ENCODE data around the gene SHLD1. TPM values are rescaled to one million over a fixed set of nuclear protein-coding genes. Genes with fewer than 3 reads are reported as not detected.
"Not testable (repeated sequence)": the region's sequence is repeated elsewhere in the genome, so short reads cannot be mapped to it uniquely, and the experiment has no call there.

Gene SHLD1
- total RNA-seq = 1 to 10 TPM; 9.2 to 9.4 TPM
- total RNA-seq = 6.0 to 9.0 reads per million in 2 donors

GRCh38 chr20:5749952-5750779, at the start of gene SHLD1:
SHLD1 (plus strand) TSS chr20:5750401; CDS start chr20:5772866, 22,465 bp downstream.
- H3K4me3 Mint-ChIP-seq = peak within 1 kb of the TSS; percentile 92
- H3K27ac Mint-ChIP-seq = peak within 1 kb of the TSS; percentile 90
- no peaks in the 10 kb centered on the region for H3K9me3 ChIP-seq (ENCODE audit: control insufficient read depth, low read length, poor library complexity, severe bottlenecking)
- H3K27me3 Mint-ChIP-seq = no peaks in the 10 kb centered on the region
- peaks cover 3% of the 10 kb centered on the region for H3K36me3 Mint-ChIP-seq (ENCODE audit: low read depth)
- H3K4me1 Mint-ChIP-seq = peaks cover 14% of the 10 kb centered on the region
- DNase-seq (peak; percentile 47 to 68 (median 48)), ATAC-seq (peak; percentile 96)

GRCh38 chr20:5702339-5702738, 47.9 kb upstream of the SHLD1 start:
- H3K4me1 Mint-ChIP-seq = not testable (repeated sequence)

GRCh38 chr20:5703681-5704101, 46.5 kb upstream of the SHLD1 start:
- H3K36me3 Mint-ChIP-seq (ENCODE audit: low read depth) = no peaks in the 10 kb centered on the region
- no peak overlapping the region for H3K27ac Mint-ChIP-seq
- H3K9me3 ChIP-seq (ENCODE audit: control insufficient read depth, low read length, poor library complexity, severe bottlenecking) = no peaks in the 10 kb centered on the region
- H3K4me1 Mint-ChIP-seq = peaks cover 5% of the 10 kb centered on the region
- DNase-seq (no peak), ATAC-seq (no peak)
- no peak overlapping the region for H3K4me3 Mint-ChIP-seq
- no peaks in the 10 kb centered on the region for H3K27me3 Mint-ChIP-seq

More at GRCh38 chr20:5702339-5702738, 47.9 kb upstream of the SHLD1 start:
- not testable (repeated sequence) for ATAC-seq; H3K27me3 Mint-ChIP-seq; H3K9me3 ChIP-seq (ENCODE audit: control insufficient read depth, low read length, poor library complexity, severe bottlenecking); H3K4me3 Mint-ChIP-seq; DNase-seq; H3K27ac Mint-ChIP-seq; H3K36me3 Mint-ChIP-seq (ENCODE audit: low read depth)

GRCh38 chr20:5705827-5706226, 44.4 kb upstream of the SHLD1 start:
- no peaks in the 10 kb centered on the region for H3K9me3 ChIP-seq (ENCODE audit: control insufficient read depth, low read length, poor library complexity, severe bottlenecking)
- Mint-ChIP-seq H3K27me3 (no peaks in the 10 kb centered on the region), H3K4me3 (no peak overlapping the region), H3K27ac (peak overlapping the region; percentile 66), H3K36me3 (ENCODE audit: low read depth) (no peaks in the 10 kb centered on the region), H3K4me1 (peaks cover 5% of the 10 kb centered on the region)
- ATAC-seq (no peak), DNase-seq (no peak)

- no peak for ATAC-seq
Observed at GRCh38 chr20:5706797-5707196, 43.4 kb upstream of the SHLD1 start.

GRCh38 chr20:5710551-5710950, 39.6 kb upstream of the SHLD1 start:
- no peak for DNase-seq
- H3K9me3 ChIP-seq (ENCODE audit: control insufficient read depth, low read length, poor library complexity, severe bottlenecking) = no peaks in the 10 kb centered on the region
- ATAC-seq = no peak
- H3K27ac Mint-ChIP-seq = no peak overlapping the region
- no peaks in the 10 kb centered on the region for H3K27me3 Mint-ChIP-seq
- no peak overlapping the region for H3K4me3 Mint-ChIP-seq
- no peaks in the 10 kb centered on the region for H3K36me3 Mint-ChIP-seq (ENCODE audit: low read depth)
- peaks cover 18% of the 10 kb centered on the region for H3K4me1 Mint-ChIP-seq

More at GRCh38 chr20:5706797-5707196, 43.4 kb upstream of the SHLD1 start:
- Mint-ChIP-seq H3K36me3 (ENCODE audit: low read depth) (no peaks in the 10 kb centered on the region), H3K4me3 (no peak overlapping the region), H3K27ac (no peak overlapping the region), H3K27me3 (no peaks in the 10 kb centered on the region), H3K4me1 (peaks cover 5% of the 10 kb centered on the region)
- H3K9me3 ChIP-seq (ENCODE audit: control insufficient read depth, low read length, poor library complexity, severe bottlenecking) = no peaks in the 10 kb centered on the region
- no peak for DNase-seq

GRCh38 chr20:5714261-5715041, 35.8 kb upstream of the SHLD1 start:
- Mint-ChIP-seq H3K4me3 (peak overlapping the region; percentile 56), H3K27ac (peak overlapping the region; percentile 97), H3K4me1 (peaks cover 30% of the 10 kb centered on the region), H3K27me3 (no peaks in the 10 kb centered on the region), H3K36me3 (ENCODE audit: low read depth) (no peaks in the 10 kb centered on the region)
- H3K9me3 ChIP-seq (ENCODE audit: control insufficient read depth, low read length, poor library complexity, severe bottlenecking) = no peaks in the 10 kb centered on the region
- ATAC-seq = peak; percentile 93
- DNase-seq = peak; percentile 51 to 74 (median 70)

- H3K4me3 Mint-ChIP-seq = peak overlapping the region; percentile 56
Observed at GRCh38 chr20:5715071-5715841, 34.9 kb upstream of the SHLD1 start.

GRCh38 chr20:5716953-5717352, 33.2 kb upstream of the SHLD1 start:
- Mint-ChIP-seq H3K4me1 (peaks cover 30% of the 10 kb centered on the region), H3K27ac (peak overlapping the region; percentile 97), H3K4me3 (no peak overlapping the region), H3K36me3 (ENCODE audit: low read depth) (no peaks in the 10 kb centered on the region), H3K27me3 (no peaks in the 10 kb centered on the region)
- H3K9me3 ChIP-seq (ENCODE audit: control insufficient read depth, low read length, poor library complexity, severe bottlenecking) = no peaks in the 10 kb centered on the region
- DNase-seq (no peak), ATAC-seq (no peak)

More at GRCh38 chr20:5715071-5715841, 34.9 kb upstream of the SHLD1 start:
- no peak for ATAC-seq
- Mint-ChIP-seq H3K27me3 (no peaks in the 10 kb centered on the region), H3K4me1 (peaks cover 30% of the 10 kb centered on the region), H3K27ac (peak overlapping the region; percentile 97), H3K36me3 (ENCODE audit: low read depth) (no peaks in the 10 kb centered on the region)
- no peak for DNase-seq
- no peaks in the 10 kb centered on the region for H3K9me3 ChIP-seq (ENCODE audit: control insufficient read depth, low read length, poor library complexity, severe bottlenecking)

GRCh38 chr20:5718896-5719595, 31.2 kb upstream of the SHLD1 start:
- no peaks in the 10 kb centered on the region for H3K36me3 Mint-ChIP-seq (ENCODE audit: low read depth)
- DNase-seq (no peak), ATAC-seq (no peak)
- peaks cover 23% of the 10 kb centered on the region for H3K4me1 Mint-ChIP-seq
- no peaks in the 10 kb centered on the region for H3K9me3 ChIP-seq (ENCODE audit: control insufficient read depth, low read length, poor library complexity, severe bottlenecking)
- no peaks in the 10 kb centered on the region for H3K27me3 Mint-ChIP-seq
- H3K27ac Mint-ChIP-seq = peak overlapping the region; percentile 97
- H3K4me3 Mint-ChIP-seq = no peak overlapping the region

GRCh38 chr20:5719861-5720403, 30.3 kb upstream of the SHLD1 start:
- Mint-ChIP-seq H3K27ac (no peak overlapping the region), H3K4me1 (peaks cover 20% of the 10 kb centered on the region), H3K27me3 (no peaks in the 10 kb centered on the region), H3K36me3 (ENCODE audit: low read depth) (no peaks in the 10 kb centered on the region), H3K4me3 (no peak overlapping the region)
- DNase-seq (no peak), ATAC-seq (no peak)
- no peaks in the 10 kb centered on the region for H3K9me3 ChIP-seq (ENCODE audit: control insufficient read depth, low read length, poor library complexity, severe bottlenecking)

GRCh38 chr20:5720696-5721095, 29.5 kb upstream of the SHLD1 start:
- Mint-ChIP-seq H3K27me3 (no peaks in the 10 kb centered on the region), H3K4me1 (peaks cover 15% of the 10 kb centered on the region), H3K36me3 (ENCODE audit: low read depth) (no peaks in the 10 kb centered on the region), H3K4me3 (no peak overlapping the region), H3K27ac (no peak overlapping the region)
- no peak for DNase-seq
- no peaks in the 10 kb centered on the region for H3K9me3 ChIP-seq (ENCODE audit: control insufficient read depth, low read length, poor library complexity, severe bottlenecking)
- ATAC-seq = no peak
